K562 (cell line): Measurements from ENCODE around the gene DPH7. TPM values are rescaled to one million over a fixed set of nuclear protein-coding genes. Genes with fewer than 3 reads are reported as not detected.

ENCODE experiments used
- E2F3 ChIP-seq: fragments of 250-450 bp; sonication (Bioruptor Pico); IDR thresholded peaks from 2 replicates; pipeline ENCODE4 v1.4.0; 2020; ENCODE audit warnings: mild to moderate bottlenecking
- ELF4 ChIP-seq: fragments of 450-650 bp; formaldehyde crosslinking; IDR thresholded peaks from 2 replicates; pipeline ENCODE4 v1.4.0; 2022; ENCODE audit warnings: missing genetic modification characterization
- FOXA3 ChIP-seq, 2 experiments: fragments of 450-650 bp in 1 of 2; sonication (generic) in 1 of 2; formaldehyde crosslinking; IDR thresholded peaks in 1 of 2; conservative IDR thresholded peaks in 1 of 2; 2 replicates each; pipeline versions ENCODE4 v1.4.0 to v1.8.0; 2020 to 2022; ENCODE audit warnings: mild to moderate bottlenecking in 2 of 2, missing genetic modification reagents in 1 of 2
- GTF2E2 ChIP-seq: fragments of 200-800 bp; sonication (Bioruptor generic); IDR thresholded peaks from 2 replicates; pipeline ENCODE4 v1.6.1; 2016; ENCODE audit warnings: missing genetic modification characterization, missing compliant biosample characterization
- HNRNPK ChIP-seq: fragments of 200-400 bp; formaldehyde crosslinking; IDR thresholded peaks from one replicate; pipeline ENCODE4 v1.6.1; 2018; ENCODE audit warnings: mild to moderate bottlenecking, low read depth, low read length; ENCODE audit not compliant: poor library complexity, severe bottlenecking
- ILK ChIP-seq: fragments of 450-650 bp; IDR thresholded peaks from 2 replicates; pipeline ENCODE4 v1.6.1; 2016; ENCODE audit warnings: missing genetic modification characterization, low read depth, mild to moderate bottlenecking, missing compliant biosample characterization, moderate library complexity, borderline replicate concordance
- KHSRP ChIP-seq: fragments of 450-650 bp; IDR thresholded peaks from 2 replicates; pipeline ENCODE4 v1.6.1; 2017
- KLF1 ChIP-seq: fragments of 450-650 bp; IDR thresholded peaks from 2 replicates; pipeline ENCODE4 v1.6.1; 2016; ENCODE audit warnings: missing genetic modification characterization, missing compliant biosample characterization
- KLF16 ChIP-seq: IDR thresholded peaks from 2 replicates; pipeline ENCODE4 v1.6.1; 2016; ENCODE audit warnings: antibody characterized with exemption
- NCOA1 ChIP-seq: fragments of 450-650 bp; IDR thresholded peaks from 2 replicates; pipeline ENCODE4 v1.6.1; 2016; ENCODE audit warnings: low read depth
- NCOA2 ChIP-seq, 2 experiments: fragments of 450-650 bp; IDR thresholded peaks; 2 replicates each; pipeline ENCODE4 v1.6.1; 2018; ENCODE audit warnings: mild to moderate bottlenecking in 2 of 2, moderate library complexity in 1 of 2; ENCODE audit not compliant: partially characterized antibody in 2 of 2
- NONO ChIP-seq, 2 experiments: fragments of 200-400 bp in 1 of 2; fragments of 450-650 bp in 1 of 2; formaldehyde crosslinking in 1 of 2; IDR thresholded peaks; 2 replicates each; pipeline ENCODE4 v1.6.1; 2017; ENCODE audit warnings: low read depth in 2 of 2, mild to moderate bottlenecking in 2 of 2, moderate library complexity in 2 of 2, low read length in 1 of 2
- POU5F1 ChIP-seq: fragments of 150-350 bp; IDR thresholded peaks from 2 replicates; pipeline ENCODE4 v1.6.1; 2014; ENCODE audit warnings: borderline replicate concordance, low read length, low read depth, mild to moderate bottlenecking; ENCODE audit not compliant: partially characterized antibody
- PURB ChIP-seq: sonication (generic); formaldehyde crosslinking; IDR thresholded peaks from 2 replicates; pipeline ENCODE4 v1.9.0; 2021; ENCODE audit warnings: low read depth, mild to moderate bottlenecking, missing genetic modification reagents
- RNF219 ChIP-seq: fragments of 250-450 bp; sonication (Bioruptor Pico); IDR thresholded peaks from 2 replicates; pipeline ENCODE4 v1.5.0; 2022; ENCODE audit warnings: mild to moderate bottlenecking
- SAFB ChIP-seq: fragments of 200-400 bp; formaldehyde crosslinking; IDR thresholded peaks from 2 replicates; pipeline ENCODE4 v1.6.1; 2017; ENCODE audit warnings: low read depth, low read length, borderline replicate concordance
- SMC3 ChIP-seq: conservative IDR thresholded peaks from 2 replicates; pipeline ENCODE4 v1.6.1; 2011; ENCODE audit warnings: low read depth, low read length, improper control_type of control experiment; ENCODE audit not compliant: insufficient read depth
- SOX6 ChIP-seq: fragments of 450-650 bp; IDR thresholded peaks from 2 replicates; pipeline ENCODE4 v1.6.1; 2014; ENCODE audit warnings: mild to moderate bottlenecking
- WHSC1 ChIP-seq: IDR thresholded peaks from one replicate; pipeline ENCODE4 v1.6.1; 2012; ENCODE audit warnings: low read length, control low read depth, inconsistent platforms
- YBX1 ChIP-seq: fragments of 450-650 bp; IDR thresholded peaks from 2 replicates; pipeline ENCODE4 v1.7.1; 2016; ENCODE audit warnings: mild to moderate bottlenecking
- ZBTB1 ChIP-seq: sonication (generic); formaldehyde crosslinking; IDR thresholded peaks from 2 replicates; pipeline ENCODE4 v1.8.1; 2023; ENCODE audit warnings: missing genetic modification reagents, low read depth, mild to moderate bottlenecking, borderline replicate concordance
- ZNF12 ChIP-seq: sonication (generic); formaldehyde crosslinking; IDR thresholded peaks from 2 replicates; pipeline ENCODE4 v1.4.0; 2020; ENCODE audit warnings: mild to moderate bottlenecking, missing genetic modification reagents
- ZNF253 ChIP-seq: fragments of 250-450 bp; sonication (Bioruptor Pico); conservative IDR thresholded peaks from 2 replicates; pipeline ENCODE4 v1.6.1; 2021; ENCODE audit warnings: mild to moderate bottlenecking
- ZNF561 ChIP-seq: fragments of 450-650 bp; formaldehyde crosslinking; conservative IDR thresholded peaks from 2 replicates; pipeline ENCODE4 v1.4.0; 2020; ENCODE audit warnings: mild to moderate bottlenecking, moderate library complexity
- ZSCAN32 ChIP-seq: fragments of 450-650 bp; formaldehyde crosslinking; IDR thresholded peaks from 2 replicates; pipeline ENCODE4 v1.4.0; 2020; ENCODE audit warnings: mild to moderate bottlenecking, moderate library complexity
- polyA plus RNA-seq, 8 experiments: library from polyadenylated mRNA; depleted of rRNA in 4 of 8; stranded (reverse) in 5 of 8; unstranded in 3 of 8; fragments of >200 nt; fragmentation: Nextera tagmentation in 2 of 8; fragmentation: Illumina TruSeq in 1 of 8; extraction: Ambion mirVana in 2 of 8; extraction: Trizol in 1 of 8; gene quantifications; 2 replicates each; pipeline versions ENCODE4 v1.2.1 to v1.2.3, GENCODE V29; 2011 to 2014; ENCODE audit warnings: inconsistent platforms in 1 of 8, missing spikeins in 1 of 8
- total RNA-seq, 7 experiments: library from RNA; depleted of rRNA in 6 of 7; stranded (reverse); fragments of >200 nt in 6 of 7; fragmentation: Illumina TruSeq in 2 of 7; extraction: Trizol in 2 of 7; gene quantifications; 2 replicates each; pipeline versions ENCODE4 v1.2.1 to v1.2.3, GENCODE V29; 2011 to 2021; ENCODE audit warnings: low replicate concordance in 1 of 7
- TF ChIP-seq, protein P1 (sequence below): fragments of 450-650 bp; IDR thresholded peaks from 2 replicates; pipeline ENCODE4 v1.6.1; 2017; ENCODE audit warnings: antibody characterized with exemption

DPH7 gene
- total and polyA plus RNA-seq, 9 of the 15 experiments (the other 6 are each of a cell fraction or from before 2014, with no cell fraction given) = 13.9 to 68.6 (median 41.3) TPM

DNA sequence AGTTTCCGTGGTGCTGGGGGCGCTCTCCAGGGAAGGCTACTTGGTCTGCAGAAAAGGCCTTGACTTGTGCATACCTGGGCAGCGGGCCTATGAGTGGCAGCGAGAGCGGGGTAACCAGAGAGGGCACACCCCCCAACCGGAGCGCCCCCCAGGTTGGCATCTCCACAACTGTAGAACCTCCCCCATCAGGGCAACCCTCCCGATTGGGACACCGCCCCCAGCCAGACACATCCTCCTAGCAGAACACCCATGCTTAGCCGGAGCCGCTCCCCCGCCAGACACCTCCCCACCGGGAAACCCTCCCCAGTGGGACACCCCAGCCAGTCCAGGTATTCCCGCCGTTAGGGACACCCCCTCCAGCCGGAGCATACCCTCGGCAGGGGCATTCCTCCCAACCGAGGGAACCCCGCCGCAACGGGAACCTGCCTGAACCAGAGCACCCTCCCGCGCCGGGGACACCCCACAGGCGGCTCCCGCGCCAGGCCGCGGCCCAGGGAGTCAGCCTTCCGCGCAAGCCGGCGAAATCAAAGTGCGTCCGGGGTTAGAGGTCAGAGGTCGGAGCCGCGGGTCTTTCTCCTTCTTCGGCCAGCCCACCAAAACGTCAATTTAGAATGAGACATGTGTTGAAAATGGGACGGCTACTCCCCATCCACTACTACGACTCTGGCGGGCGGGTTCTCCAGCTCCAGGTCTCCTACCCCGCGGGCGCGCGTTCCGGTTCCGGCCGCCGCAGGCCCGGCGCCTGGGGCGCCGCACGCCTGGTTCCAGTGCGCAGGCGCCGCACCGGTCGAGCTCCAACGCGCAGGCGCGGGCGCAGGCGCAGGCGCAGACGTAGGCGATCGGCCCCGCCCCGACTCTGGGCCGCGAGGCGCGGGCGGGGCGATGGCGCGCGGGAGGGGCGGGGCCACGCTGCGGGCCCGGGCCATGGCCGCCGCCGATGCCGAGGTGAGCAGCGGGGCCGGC is 39.7 kb upstream of the DPH7 start, which contains the start of gene EHMT1 (continued):
- TF ChIP-seq RNF219 (CRISPR knock-in tag) = no peak
- TF ChIP-seq HNRNPK = no peak
- TF ChIP-seq KHSRP = no peak
- TF ChIP-seq GTF2E2 (tag) = no peak
- no peak for TF ChIP-seq ELF4
- peak; percentile 93 for TF ChIP-seq POU5F1
- no peak for TF ChIP-seq SMC3
- peak; percentile 55; the same call in 1 of the 2 replicates for TF ChIP-seq ZSCAN32 (CRISPR knock-in tag)
- no peak for TF ChIP-seq KLF1 (tag)
- no peak for TF ChIP-seq NONO (IDR thresholded peaks at IDR 0.05; ENCODE audit: low read depth in 2 of 2, low read length in 1 of 2)
- 0 out of 2 replicates have a peak, but pooled peaks have one; percentile 39 for TF ChIP-seq ZNF12 (CRISPR knock-in tag)
- no peak for TF ChIP-seq ZNF253 (CRISPR knock-in tag)
- TF ChIP-seq NCOA2 (IDR thresholded peaks at IDR 0.05; ENCODE audit: partially characterized antibody in 2 of 2) = no peak
- no peak for TF ChIP-seq SOX6
- TF ChIP-seq, protein P1, sequence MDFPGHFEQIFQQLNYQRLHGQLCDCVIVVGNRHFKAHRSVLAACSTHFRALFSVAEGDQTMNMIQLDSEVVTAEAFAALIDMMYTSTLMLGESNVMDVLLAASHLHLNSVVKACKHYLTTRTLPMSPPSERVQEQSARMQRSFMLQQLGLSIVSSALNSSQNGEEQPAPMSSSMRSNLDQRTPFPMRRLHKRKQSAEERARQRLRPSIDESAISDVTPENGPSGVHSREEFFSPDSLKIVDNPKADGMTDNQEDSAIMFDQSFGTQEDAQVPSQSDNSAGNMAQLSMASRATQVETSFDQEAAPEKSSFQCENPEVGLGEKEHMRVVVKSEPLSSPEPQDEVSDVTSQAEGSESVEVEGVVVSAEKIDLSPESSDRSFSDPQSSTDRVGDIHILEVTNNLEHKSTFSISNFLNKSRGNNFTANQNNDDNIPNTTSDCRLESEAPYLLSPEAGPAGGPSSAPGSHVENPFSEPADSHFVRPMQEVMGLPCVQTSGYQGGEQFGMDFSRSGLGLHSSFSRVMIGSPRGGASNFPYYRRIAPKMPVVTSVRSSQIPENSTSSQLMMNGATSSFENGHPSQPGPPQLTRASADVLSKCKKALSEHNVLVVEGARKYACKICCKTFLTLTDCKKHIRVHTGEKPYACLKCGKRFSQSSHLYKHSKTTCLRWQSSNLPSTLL = no peak
- TF ChIP-seq SAFB = no peak
- TF ChIP-seq KLF16 = no peak
- TF ChIP-seq E2F3 (CRISPR knock-in tag) = no peak
- TF ChIP-seq WHSC1 = no peak
- TF ChIP-seq ZNF561 (CRISPR knock-in tag) = no peak
- TF ChIP-seq NCOA1 = no peak; the same call in 1 of the 2 replicates
- TF ChIP-seq ZBTB1 (CRISPR knock-in tag) = no peak
- TF ChIP-seq YBX1 = no peak
- no peak for TF ChIP-seq FOXA3 (CRISPR knock-in tag; conservative IDR thresholded peaks at IDR 0.05 in 1 of 2, IDR thresholded peaks at IDR 0.05 in 1 of 2)
- TF ChIP-seq ILK (tag) = no peak
- no peak for TF ChIP-seq PURB (CRISPR knock-in tag)
